Calu3 (cell line): Measurements from ENCODE around the gene AKR1C2. TPM values are rescaled to one million over a fixed set of nuclear protein-coding genes. Genes with fewer than 3 reads are reported as not detected.
"Not testable (repeated sequence)": the region's sequence is repeated elsewhere in the genome, so short reads cannot be mapped to it uniquely, and the experiment has no call there.

Source experiments
- BruUV-seq: library from RNA; stranded (reverse); fragments of 400-500 nt; replicated peaks from 2 replicates; lab custom pipeline; 2021; lab: Mats Ljungman, UMichigan
- CTCF ChIA-PET: fragments of 300-600 bp; sonication (Branson Sonifier 250); formaldehyde crosslinking; loops from one replicate; lab custom pipeline; 2022; ENCODE audit warnings: antibody characterized with exemption; lab: Charles Lee
- DNase-seq: peaks from one replicate; pipeline ENCODE4 v3.0.0; 2022
- H3K27ac Mint-ChIP-seq: one replicate; pipeline ENCODE4 v1.8.0; 2022; ENCODE audit warnings: mixed read lengths; ENCODE audit not compliant: unreplicated experiment
- H3K27me3 Mint-ChIP-seq: one replicate; pipeline ENCODE4 v1.8.0; 2022; ENCODE audit warnings: mixed read lengths; ENCODE audit not compliant: unreplicated experiment
- H3K36me3 Mint-ChIP-seq: one replicate; pipeline ENCODE4 v1.8.0; 2022; ENCODE audit warnings: mild to moderate bottlenecking, moderate library complexity, mixed read lengths; ENCODE audit not compliant: insufficient read depth, unreplicated experiment
- H3K4me1 Mint-ChIP-seq: one replicate; pipeline ENCODE4 v1.8.0; 2022; ENCODE audit warnings: mild to moderate bottlenecking, low read depth, mixed read lengths; ENCODE audit not compliant: unreplicated experiment
- H3K4me3 Mint-ChIP-seq: one replicate; pipeline ENCODE4 v1.8.0; 2022; ENCODE audit warnings: mild to moderate bottlenecking, low read depth, moderate library complexity, mixed read lengths; ENCODE audit not compliant: unreplicated experiment
- H3K9me3 Mint-ChIP-seq: one replicate; pipeline ENCODE4 v1.8.0; 2022; ENCODE audit warnings: low read depth, mixed read lengths; ENCODE audit not compliant: unreplicated experiment
- intact Hi-C: fragments of 100-400 bp; cut with micrococcal nuclease; formaldehyde crosslinking; loops from one replicate; pipeline ENCODE4 v1.10.0; 2022; ENCODE audit not compliant: unreplicated experiment
- total RNA-seq: library from RNA; stranded (reverse); gene quantifications from 2 replicates; pipeline ENCODE4 v1.2.3, GENCODE V29; 2022

AKR1C2 gene
- total RNA-seq, 1 experiment from 2014 or later = 10.6 TPM

DNA sequence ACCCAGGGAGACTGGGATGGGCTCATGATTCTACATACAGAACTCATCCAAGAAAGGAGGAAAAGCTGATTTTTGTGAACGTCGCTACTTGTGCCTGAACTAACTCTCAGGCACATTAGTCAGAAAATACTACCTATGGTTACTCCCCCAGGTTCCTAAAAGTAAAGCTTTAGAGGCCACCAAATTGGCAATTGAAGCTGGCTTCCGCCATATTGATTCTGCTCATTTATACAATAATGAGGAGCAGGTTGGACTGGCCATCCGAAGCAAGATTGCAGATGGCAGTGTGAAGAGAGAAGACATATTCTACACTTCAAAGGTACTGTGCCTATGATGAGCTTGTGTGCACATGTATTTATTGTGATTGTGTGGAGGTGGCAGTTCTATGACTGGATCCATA, 37.9 kb downstream of the AKR1C2 start:
- CTCF ChIA-PET, BruUV-seq, H3K4me3 Mint-ChIP-seq, intact Hi-C loops, H3K4me1 Mint-ChIP-seq, H3K9me3 Mint-ChIP-seq, H3K27ac Mint-ChIP-seq, H3K27me3 Mint-ChIP-seq, H3K36me3 Mint-ChIP-seq, DNase-seq: not testable (repeated sequence)

DNA sequence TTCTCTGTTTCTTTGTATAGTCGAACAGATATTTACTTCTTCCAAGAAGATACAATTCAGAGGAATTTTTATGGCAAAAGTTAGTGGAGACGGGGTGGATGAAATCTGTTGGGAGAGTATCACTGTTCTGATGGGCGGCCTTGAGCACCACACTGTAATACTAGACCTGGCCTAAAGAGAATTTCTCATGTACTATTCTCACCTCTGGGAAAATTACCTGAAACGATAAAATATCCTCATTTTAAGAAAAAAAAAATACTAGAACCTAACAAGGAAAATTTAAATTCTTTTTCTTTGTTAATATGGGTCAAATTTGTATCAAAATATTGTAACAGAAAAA, 39.9 kb downstream of the AKR1C2 start:
- H3K36me3 Mint-ChIP-seq, H3K4me3 Mint-ChIP-seq, DNase-seq, H3K4me1 Mint-ChIP-seq, H3K27me3 Mint-ChIP-seq, H3K9me3 Mint-ChIP-seq, H3K27ac Mint-ChIP-seq: not testable (repeated sequence)
- CTCF ChIA-PET = interaction anchor here (1.3 to 1.5 kb wide), 2 partner anchors 18 to 42 kb away, joined by 3 to 4 read pairs; no protein-coding TSS in a partner anchor
- intact Hi-C loops = loop anchor here (5.0 kb wide), 1 partner anchor 39 kb away; the partner anchor contains the start of gene AKR1C2
- BruUV-seq = TSS peak; percentile 75

DNA sequence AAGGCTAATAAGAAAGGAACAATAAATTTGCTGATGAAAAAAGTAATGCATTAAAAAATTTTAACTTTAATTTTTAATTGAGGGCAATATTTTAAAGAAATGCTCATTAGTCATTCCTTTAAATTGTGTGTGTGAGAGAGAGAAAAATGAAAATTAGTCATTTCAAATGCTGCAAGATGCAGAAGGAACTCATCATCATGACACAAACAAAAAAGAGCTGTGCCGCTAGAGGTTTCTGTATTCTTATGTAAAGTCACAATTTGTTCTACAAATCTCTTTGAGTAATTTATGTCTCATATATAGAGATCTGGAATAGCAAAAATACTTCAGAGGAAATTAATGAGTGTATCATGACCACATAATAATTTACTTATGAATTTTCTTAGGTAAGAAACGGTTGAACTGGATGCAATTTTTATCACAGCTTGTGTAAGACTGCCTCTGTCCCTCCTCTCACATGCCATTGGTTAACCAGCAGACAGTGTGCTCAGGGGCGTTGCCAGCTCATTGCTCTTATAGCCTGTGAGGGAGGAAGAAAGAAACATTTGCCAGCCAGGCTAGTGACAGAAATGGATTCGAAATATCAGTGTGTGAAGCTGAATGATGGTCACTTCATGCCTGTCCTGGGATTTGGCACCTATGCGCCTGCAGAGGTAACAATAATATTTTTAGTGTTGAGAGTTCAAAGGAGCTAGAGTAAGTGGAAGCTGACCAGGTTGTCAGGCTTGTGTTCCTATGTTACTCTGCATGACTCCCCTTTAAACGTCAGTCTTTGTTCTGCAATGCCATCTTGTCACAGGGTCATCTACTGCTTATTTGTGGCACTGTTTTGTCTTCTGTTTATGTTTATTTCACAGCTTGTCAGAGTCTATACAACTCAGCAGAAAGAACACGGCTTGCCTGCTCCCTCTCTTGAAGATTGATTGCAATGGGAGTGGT, 40.5 kb downstream of the AKR1C2 start, which contains the start of gene AKR1C1:
TSS of gene AKR1C1 (plus strand) at position 540 of the 939 bp plus-strand sequence. CDS start at position 570, 30 bp downstream.
- H3K9me3 Mint-ChIP-seq, H3K4me1 Mint-ChIP-seq, H3K27ac Mint-ChIP-seq, H3K27me3 Mint-ChIP-seq, BruUV-seq, H3K36me3 Mint-ChIP-seq, DNase-seq: not testable (repeated sequence)
- CTCF ChIA-PET = interaction anchor here (0.6 to 1.5 kb wide), 3 partner anchors 18 to 113 kb away, joined by 3 to 4 read pairs (median 4); no protein-coding TSS in a partner anchor
- intact Hi-C loops = loop anchor here (5.0 kb wide), 1 partner anchor 39 kb away; the partner anchor contains the start of gene AKR1C2
- peak within 1 kb of the TSS; percentile 39 for H3K4me3 Mint-ChIP-seq

DNA sequence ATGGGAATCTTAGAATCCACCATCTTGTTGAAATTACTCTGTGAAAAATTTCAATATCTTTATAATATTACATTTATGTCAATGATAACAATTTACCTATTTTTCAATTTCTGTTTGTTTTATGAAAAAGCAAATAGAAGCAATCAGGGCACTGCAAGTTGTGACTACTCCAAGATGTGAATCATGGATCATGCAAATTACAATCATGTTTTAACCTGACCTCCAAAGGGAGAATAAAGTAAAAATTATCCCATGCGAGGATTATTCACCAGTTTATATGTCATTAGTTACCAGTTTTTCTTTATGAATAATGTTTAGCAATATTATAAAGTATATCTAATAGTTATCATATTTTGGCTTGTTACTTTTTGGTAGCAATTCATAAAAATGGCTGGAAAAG, 41.3 kb downstream of the AKR1C2 start:
- not testable (repeated sequence) for H3K36me3 Mint-ChIP-seq, H3K9me3 Mint-ChIP-seq, H3K27ac Mint-ChIP-seq, H3K4me1 Mint-ChIP-seq, H3K27me3 Mint-ChIP-seq, DNase-seq, BruUV-seq, H3K4me3 Mint-ChIP-seq
- intact Hi-C loops = loop anchor here (5.0 kb wide), 1 partner anchor 40 kb away; the partner anchor contains the start of gene AKR1C2
- CTCF ChIA-PET = interaction anchor here (1.3 kb wide), 1 partner anchor 43 kb away, joined by 4 read pairs; no protein-coding TSS in a partner anchor

DNA sequence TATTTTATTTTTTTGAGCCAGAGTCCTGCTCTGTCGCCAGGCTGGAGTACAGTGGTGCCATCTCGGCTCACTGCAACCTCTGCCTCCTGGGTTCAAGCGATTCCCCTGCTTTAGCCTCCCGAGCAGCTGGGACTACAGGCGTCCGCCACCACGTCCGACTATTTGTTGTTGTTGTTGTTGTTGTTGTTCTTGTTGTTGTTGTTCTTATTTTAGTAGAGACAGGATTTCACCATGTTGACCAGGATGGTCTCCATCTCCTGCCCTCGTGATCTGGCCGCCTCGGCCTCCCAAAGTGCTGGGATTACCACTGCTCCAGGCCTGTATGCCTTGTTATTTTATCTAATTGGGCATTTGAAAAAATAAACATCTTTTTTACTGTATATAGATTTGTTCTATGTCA, 42.1 kb downstream of the AKR1C2 start:
- CTCF ChIA-PET, BruUV-seq: not testable (repeated sequence)

DNA sequence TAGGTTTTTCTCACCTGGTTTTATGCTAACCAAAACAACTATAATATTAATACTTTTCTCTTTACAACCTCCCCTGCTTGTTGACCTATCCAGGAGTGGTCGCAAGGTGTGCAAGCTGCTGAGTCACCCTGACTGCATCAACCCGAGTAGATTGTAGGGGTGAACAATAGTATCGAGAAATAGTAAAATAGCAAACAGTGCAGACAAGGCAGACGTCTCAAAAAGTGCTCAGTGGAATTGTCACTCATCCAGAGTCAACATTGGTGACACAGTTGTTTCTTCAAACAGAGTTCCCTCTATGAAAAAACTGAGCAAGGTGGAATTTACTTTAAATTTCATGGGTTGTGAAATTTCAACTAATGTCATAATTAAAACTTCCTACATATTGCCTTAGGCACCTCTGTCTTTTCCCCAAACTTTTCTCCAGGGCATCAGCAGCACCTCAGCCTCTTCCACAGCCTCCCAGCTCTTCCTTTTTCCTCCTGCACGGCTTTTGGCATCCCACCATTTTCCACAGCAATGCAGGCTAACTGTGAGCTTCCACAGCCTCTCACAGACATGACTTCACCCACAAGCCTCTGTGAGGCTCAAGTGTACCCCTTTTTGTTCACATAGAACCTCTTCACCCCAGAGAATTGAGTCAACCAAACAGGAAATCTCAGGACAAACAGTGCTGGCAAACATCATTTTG, 46.6 kb downstream of the AKR1C2 start:
- H3K4me1 Mint-ChIP-seq = peaks cover 10% of the 10 kb centered on the region
- H3K36me3 Mint-ChIP-seq, H3K27ac Mint-ChIP-seq, intact Hi-C loops, CTCF ChIA-PET, H3K27me3 Mint-ChIP-seq, H3K9me3 Mint-ChIP-seq, DNase-seq, BruUV-seq, H3K4me3 Mint-ChIP-seq: not testable (repeated sequence)

More for the DNA sequence above, 42.1 kb downstream of the AKR1C2 start:
- H3K36me3 Mint-ChIP-seq, H3K27me3 Mint-ChIP-seq, H3K9me3 Mint-ChIP-seq, H3K4me3 Mint-ChIP-seq, H3K27ac Mint-ChIP-seq, DNase-seq, H3K4me1 Mint-ChIP-seq: not testable (repeated sequence)
- intact Hi-C loops = loop anchor here (5.0 kb wide), 1 partner anchor 41 kb away; the partner anchor contains the start of gene AKR1C2

DNA sequence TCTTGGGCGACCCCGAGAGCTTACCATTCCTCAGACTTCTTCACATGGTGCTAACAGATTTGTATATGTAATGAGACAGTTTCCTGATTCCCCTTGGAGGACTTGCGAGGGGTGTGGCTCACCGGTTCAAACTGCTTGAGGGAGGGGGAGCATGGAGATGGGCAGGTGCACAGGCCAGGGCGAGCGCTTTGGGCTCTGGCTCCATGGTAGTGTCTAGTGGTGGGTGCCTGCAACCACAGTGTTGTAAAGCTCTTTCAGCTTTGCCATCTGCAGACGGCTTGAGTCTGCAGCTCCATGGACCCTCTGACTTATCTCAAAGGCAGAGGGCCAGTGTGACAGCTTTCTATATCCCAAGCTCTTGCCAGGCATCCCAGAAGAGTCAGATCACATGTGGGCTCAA, 47.6 kb downstream of the AKR1C2 start:
- H3K27ac Mint-ChIP-seq, H3K36me3 Mint-ChIP-seq, DNase-seq, H3K4me3 Mint-ChIP-seq, intact Hi-C loops, H3K9me3 Mint-ChIP-seq, H3K27me3 Mint-ChIP-seq, BruUV-seq, CTCF ChIA-PET: not testable (repeated sequence)
- H3K4me1 Mint-ChIP-seq = peaks cover 10% of the 10 kb centered on the region
